Left forelimb (tissue), 1 donor: ENCODE results near the gene ACAD11.

ENCODE experiments used
- DNase-seq: peaks from one replicate; pipeline ENCODE4 v3.0.0-alpha.2; 2018; ENCODE audit warnings: low spot score

ACAD11 gene

DNA sequence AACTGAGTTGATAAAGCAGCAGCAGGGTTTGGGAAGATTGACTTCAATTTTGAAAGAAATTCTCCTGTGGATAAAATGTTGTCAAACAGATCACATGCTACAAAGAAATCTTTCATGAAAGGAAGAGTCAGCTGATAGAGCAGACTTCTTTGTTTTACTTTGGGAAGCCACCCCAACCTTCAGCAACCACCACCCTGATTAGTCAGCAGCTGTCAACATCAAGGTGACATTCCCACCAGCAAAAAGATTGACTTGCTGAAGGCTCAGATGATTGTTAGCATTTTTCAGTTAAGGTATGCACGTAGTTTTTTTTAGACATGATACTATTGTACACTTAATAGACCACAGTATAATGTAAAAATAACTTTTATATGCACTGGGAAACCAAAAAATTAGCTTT is 150.1 kb downstream of the ACAD11 start:
- DNase-seq: no peak

DNA sequence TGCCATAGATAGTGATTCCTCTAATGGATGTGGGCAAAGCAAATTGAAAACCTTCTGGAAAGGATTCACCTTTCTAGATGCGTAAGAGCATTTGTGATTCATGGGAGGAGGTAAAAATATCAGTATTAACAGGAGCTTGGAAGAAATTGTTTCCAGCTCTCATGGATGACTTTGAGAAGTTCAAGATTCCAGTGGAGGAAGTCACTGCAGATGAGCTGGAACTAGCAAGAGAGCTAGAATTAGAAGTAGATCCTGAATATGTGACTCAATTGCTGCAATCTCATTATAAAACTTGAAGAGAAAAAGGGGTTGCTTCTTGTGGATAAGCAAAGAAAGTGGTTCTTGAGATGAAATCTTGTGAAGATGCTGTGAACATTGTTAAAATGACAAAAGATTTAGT is 150.5 kb downstream of the ACAD11 start:
- DNase-seq: no peak
